NCI-H460 (cell line): ENCODE results near the gene MIS12. TPM values are rescaled to one million over a fixed set of nuclear protein-coding genes. Genes with fewer than 3 reads are reported as not detected.

Experiments used
- DNase-seq: peaks from one replicate; pipeline ENCODE4 v3.0.0-alpha.2; 2016; ENCODE audit warnings: low read depth; ENCODE audit errors: extremely low read depth
- total RNA-seq: library from RNA; depleted of rRNA; stranded (reverse); fragments of >200 nt; shearing (Covaris generic); gene quantifications from 2 replicates; pipeline ENCODE4 v1.2.3, GENCODE V29; 2014

Gene MIS12
- total RNA-seq, 1 experiment from 2014 or later: 33.4 TPM

DNA sequence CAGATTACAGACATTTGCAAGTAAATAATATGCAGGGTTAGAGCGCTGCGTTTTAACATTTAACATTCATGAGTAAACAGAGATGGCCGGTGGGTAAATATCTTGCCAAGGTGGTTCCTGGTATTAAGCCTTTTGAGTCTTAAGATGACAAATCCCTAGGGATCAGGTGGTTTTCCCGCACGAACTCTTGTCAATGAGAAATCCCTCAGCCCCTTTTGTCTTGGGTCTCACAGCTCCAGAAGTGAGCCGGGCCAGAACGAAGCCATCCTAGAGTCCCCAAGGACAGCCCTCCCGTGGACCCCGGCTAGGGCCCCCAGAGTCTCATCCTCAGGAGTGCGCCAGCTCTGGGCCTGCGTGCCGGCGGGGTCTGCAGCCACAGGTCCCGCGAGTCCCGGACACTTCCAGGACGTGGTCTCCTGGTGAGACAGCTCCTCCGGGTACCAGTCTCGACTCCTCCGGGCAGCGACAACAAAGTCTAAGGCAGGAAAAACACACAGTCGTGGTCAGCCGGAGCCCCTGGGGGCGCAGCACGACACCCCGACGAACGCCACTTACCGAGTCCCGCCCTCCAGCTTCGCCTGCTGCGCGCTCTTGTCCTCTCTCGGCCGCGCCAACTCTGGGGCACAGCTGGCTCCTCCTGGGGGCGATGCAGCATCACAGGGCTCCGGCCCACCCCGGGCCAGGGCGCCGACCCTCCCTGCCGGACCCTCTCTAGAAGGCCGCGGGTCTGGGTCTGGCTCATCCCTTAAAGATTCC, 13.3 kb downstream of the MIS12 start:
- DNase-seq: no peak

DNA sequence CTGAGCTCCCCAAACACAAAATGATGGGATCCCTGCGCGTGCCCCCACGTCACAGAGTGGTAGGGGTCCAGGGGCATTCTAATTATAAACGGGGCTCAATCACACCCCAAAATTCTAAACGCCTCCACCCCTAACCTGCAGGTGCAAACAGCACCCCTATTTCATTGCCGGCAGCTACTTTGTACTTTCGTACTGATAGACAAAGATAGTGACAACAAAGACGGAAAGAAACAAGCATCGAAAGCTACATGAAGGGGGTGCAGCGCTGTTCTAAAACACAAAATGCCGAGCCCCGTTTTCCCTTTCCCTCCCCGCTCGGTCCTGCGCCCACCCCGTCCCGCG, 13.9 kb downstream of the MIS12 start:
- DNase-seq: no peak

DNA sequence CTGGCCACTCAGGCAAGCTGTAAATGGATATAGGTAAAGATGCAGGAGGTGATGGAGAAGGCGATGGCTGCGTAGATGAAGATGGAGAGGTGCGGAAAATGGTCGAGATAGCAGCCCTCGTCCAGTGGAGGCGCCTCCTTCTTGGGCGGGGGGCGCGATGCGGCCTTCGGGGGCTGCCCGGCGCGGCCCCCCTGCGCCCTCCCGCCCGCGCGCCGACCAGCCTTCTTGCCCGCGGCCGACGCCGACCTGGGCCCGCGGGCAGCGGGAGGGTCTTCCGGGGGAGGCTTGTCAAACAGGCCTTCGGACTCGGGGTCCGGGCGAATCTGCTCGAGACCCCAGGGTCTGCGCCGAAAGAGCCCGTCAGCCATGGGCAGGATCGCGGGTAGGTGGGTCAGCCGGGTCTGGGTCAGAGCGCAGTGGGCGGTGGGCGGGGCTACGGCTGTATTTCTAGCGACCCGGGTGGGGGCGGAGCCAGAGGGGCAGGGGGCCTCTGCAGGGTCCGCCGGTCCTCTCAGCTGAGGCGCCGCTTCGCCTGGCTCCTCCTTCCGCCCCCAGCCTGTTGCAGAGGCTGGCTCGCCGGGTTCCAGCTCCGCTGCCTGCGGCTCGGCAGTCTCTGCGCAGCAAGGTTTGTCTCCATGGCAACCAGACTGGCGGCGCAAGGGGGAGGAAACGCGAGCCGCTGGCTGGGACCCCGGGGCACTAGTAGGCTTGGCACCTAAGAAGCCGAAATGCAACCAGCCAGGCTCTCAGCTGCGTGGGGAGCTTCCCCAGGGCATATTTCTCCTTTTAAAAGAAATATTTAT, 14.4 kb downstream of the MIS12 start:
- peak; percentile 25 for DNase-seq

DNA sequence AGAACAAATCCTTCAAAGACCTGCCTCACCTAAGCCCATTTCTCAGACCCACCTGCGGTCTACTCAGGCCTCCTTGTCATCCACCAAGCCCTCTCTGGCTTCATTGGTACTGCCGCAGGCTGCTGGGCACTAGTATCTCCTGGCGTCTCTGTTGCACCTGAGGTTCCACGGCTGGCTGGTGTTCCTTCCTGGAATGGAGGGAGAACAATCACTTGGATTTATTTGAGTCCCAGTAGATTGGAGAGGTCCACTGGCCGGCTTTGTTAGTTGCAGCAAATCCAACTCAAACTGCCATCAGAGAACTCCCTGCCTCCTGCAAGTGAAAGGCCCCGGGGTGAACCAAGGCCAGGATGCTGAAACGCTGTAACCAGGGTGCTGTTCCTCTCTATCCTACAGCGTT, 15.3 kb downstream of the MIS12 start:
- no peak for DNase-seq

DNA sequence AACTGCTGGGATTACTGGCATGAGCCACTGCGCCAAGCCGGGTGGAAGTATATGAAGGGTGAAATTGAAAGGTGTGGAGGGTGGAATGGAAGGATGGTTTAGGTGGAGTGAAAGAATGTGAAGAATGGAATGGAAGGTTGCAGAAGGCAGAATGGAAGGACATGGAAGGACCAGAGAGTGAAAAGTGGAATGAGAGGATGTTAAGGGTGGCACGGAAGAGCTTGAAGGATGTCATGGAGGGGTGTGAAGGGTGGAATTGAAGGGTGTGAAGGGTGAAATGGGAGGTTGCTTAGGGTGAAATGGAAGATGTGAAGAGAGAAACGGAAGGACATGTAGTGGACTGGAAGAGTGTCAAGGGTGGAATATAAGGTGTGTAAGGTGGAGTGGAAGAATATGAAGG, 16.2 kb downstream of the MIS12 start:
- DNase-seq: no peak

DNA sequence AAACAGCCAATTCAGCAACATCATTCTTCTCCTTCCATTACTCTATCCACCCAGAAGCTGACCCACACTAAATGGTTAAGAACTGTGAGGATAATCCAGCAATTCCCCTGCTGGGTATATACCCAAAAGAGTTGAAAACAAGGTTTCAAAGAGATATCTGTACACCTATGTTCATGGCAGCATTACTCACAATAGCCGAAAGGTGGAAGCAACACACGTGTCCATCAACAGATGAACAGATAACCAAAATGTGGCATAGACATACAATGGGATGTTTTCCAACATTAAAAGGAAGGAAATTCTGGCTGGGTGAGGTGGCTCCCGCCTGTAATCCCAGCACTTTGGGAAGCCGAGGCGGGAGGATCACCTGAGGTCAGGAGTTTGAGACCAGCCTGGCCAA, 19.9 kb downstream of the MIS12 start:
- DNase-seq: no peak

DNA sequence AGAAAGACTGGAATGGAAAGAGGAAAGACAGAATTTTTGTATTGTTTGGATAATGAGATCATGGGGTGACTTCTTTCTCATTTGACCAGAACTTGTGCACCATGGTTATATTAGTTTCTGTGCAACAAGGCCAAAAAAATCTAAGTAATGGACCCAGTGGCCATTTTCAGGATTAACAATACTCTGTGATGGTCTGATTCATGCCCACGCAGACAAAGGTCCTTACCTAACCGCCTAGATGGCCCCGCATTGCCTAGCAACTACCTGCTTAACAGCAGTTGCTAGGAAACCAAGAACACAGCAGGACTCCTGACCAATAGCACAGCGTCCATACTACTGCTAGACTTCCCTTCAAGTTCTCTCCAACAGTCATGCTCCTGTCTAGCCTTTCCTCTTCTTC, 22.4 kb downstream of the MIS12 start:
- DNase-seq: no peak

DNA sequence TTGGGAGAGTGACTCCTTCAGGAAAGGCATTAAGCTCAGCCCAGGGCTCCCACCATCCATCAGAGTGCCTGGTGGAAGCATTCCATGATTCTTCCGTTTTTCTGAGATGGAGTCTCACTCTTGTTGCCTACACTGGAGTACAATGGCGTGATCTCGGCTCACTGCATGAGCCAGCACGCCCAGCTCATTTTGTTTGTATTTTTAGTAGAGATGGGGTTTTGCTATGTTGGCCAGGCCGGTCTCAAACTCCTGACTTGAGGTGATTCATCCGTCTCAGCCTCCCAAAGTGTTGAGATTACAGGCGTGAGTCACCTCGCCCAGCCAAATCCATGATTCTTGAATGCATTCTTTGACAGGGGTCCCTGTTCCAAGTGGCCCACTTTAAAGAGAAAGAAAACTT, 23.1 kb downstream of the MIS12 start:
- DNase-seq: no peak

DNA sequence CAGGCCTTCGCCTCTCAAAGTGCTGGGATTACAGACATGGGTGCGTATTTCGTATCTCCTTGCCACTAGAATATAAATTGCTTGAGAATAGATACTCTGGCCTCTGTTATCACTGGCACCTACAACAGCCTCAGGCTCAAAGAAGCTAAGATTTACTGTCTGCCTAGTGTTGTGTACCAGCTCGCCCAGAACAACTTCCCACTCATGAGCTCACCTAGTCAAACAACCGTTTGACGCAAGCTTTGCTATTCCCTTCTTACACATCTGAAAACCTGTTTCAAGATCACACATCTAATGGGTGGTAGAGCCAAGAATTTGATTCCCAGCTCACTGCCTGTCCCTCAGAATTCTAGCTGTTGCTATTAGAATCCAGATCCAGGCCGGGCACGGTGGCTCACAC, 24.4 kb downstream of the MIS12 start:
- DNase-seq: no peak

DNA sequence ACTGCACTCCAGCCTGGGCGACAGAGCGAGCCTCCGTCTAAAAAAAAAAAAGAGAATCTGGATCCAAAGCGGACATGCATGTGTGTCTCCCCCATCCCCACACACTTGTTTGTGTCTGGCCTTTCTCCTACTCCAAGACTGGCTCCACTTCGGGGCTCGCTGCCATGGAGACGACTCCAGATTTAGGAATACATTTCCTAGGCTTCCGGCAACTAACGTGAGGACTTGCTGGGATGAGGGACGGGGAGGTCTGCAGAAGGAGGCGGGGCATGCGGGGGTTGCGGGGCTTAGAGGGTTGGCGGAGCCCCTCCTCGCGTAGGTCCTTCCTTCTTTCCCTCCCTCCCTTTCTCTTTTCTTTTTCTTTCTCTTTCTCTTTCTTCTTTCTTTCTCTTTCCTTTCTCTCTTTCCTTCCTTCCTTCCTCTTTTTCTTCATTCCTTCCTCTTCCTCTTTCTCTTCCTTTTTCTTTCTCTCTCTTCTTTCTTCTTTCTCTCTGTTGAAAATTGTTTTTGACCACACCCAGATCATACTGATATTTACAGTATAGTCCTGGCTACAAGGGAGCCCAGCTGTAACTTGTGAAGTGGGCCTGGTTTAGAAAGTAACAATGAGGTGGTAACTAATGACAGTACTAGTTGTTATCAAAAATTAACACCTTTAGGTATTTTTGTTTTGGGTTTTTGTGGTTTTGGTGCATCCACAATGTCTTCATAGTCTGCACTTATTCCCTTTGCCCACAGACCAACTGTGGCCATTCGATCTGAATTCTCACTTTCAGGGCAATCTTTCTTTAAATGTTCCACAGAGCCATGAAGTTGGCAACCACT, 25.2 kb downstream of the MIS12 start:
- no peak for DNase-seq

DNA sequence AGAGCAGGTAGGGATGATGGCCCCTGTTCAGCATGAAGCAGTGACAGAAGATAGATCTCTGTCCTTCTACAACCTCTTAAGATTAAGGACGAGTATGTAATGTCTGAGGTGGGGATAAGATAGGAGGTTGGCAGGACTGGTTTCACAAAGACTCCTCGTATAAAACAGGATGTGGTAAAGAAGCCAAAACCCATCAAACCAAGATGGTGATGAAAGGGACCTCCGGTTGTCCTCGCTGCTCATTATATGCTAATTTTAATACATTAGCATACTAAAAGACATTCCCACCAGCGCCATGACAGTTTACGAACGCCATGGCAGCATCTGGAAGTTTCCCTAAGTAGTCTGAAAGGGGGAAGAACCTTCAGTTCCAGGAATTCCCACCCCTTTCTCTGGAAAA, 27.3 kb downstream of the MIS12 start:
- DNase-seq: no peak

DNA sequence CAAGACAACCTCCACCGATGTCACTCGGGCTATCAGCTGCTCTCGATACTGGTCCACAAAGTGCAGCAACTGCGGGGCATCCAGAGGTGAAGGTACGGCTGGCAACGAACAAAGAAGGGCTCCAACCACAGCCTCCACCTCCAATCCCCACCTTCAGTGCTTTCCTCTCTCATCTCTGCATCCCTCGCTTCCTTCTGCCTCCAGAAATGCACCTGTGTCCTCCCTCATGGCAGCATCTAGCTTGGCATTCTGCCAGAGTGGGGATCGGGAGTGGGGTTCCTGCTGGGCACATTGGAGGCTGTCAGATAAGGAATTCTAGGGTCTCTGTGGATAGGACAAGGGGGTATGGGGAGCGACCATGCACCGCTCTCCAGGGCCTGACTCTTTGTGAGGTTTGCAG, 28.6 kb downstream of the MIS12 start:
- DNase-seq: no peak

DNA sequence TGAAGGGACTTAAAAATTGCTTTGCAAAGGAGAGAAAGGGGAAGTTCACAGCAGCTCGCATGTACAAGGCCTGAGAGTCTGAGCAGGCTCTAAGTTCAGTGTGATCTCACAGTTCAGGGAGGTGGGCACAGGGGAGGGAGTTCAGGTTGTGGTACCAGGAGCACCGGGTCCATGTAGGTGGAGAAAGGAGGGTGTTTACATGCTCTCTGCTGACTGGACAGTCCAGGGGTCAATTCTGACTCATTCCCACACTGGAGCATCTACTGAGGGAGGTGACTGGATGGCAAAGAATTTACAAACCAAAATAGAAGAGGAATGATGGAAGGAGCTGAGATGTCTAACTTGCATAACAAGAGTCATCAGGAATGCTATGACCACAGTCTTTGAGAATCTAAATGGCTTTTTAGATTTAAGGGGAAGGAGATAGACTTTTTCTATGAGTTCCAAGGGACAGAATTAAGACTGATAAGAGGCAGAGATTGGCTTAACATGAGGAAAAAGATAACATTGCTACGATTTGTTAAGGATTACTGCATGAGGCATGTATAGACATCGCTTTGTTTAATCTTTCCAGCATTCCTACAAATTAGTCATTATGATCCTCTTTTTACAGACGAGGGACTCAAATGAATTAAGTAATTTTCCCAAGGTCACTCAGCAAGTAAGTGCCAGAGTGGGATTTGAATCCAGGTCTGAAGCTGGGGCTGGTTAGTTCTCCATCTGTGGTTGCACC, 29.9 kb downstream of the MIS12 start:
- DNase-seq: peak; percentile 7

DNA sequence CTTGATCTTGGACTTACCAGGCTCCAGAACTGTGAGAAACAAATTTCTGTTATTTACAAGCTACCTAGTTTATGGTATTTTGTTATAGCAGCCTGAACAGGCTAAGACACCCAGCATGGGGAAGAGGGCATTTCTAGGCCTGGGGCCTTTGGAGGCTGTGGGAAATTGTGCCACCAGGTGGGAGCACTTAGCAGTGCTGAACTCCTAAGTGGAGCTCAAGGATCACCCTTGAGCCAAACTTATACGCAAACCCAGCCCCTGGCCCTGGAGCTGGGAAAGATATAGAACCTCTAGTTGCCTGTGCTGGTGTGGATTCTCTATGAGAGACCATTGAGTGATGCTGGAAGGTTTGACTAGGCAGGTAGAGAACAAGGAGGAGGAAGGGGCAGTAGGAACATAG, 36.1 kb downstream of the MIS12 start:
- DNase-seq: no peak

DNA sequence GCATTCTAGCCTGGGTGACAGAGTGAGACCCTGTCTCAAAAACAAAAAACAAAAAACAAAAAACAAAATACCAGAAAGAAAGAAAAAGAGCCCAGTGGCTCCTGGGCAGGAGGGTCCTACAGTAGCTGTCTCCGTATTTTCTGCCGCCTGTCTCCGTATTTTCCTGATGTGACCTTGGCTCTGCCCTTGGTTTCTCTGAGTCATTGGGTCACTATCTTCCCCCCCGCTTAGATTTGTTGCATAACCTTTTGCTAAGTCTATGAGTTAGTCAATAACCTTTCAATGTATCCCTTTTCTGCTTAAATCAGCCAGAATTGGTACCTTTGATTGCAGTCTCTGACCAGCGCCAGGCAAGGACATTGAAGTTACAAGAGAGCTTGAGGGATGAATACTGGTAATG, 36.9 kb downstream of the MIS12 start:
- no peak for DNase-seq

DNA sequence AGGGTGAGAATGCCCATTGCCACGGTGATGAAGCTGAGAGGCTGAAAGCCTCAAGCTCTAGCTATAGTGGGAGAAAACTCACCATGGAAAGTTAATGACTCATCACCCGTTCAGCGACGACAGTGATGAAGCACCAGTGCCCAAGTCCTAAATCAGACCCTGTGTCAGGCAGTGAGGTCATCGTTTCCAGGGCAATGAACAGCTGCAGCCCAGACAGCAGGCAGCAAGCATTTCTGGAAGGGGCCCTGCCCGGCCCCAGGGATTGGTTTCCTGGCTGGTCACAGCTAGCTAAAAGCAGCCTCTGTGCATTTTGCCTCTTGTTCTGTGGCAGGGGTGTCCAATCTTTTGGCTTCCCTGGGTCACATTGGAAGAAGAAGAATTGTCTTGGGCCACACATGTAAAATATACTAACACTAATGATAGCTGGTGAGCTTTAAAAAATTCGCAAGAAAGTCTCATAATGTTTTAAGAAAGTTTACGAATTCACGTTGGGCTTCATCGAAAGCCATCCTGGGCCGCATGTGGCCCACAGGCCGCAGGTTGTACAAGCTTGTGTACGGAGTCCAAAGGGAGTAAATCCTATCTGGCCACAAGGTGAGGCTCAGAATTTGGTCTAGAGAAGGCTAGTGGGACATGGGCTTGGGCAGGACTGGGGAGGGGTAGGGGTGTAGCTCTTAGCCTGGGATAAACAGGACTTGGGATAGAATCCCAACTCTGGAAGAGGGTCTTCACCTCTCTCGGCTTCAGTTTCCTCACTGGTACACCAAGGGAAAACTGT, 40.6 kb downstream of the MIS12 start:
- DNase-seq: no peak

DNA sequence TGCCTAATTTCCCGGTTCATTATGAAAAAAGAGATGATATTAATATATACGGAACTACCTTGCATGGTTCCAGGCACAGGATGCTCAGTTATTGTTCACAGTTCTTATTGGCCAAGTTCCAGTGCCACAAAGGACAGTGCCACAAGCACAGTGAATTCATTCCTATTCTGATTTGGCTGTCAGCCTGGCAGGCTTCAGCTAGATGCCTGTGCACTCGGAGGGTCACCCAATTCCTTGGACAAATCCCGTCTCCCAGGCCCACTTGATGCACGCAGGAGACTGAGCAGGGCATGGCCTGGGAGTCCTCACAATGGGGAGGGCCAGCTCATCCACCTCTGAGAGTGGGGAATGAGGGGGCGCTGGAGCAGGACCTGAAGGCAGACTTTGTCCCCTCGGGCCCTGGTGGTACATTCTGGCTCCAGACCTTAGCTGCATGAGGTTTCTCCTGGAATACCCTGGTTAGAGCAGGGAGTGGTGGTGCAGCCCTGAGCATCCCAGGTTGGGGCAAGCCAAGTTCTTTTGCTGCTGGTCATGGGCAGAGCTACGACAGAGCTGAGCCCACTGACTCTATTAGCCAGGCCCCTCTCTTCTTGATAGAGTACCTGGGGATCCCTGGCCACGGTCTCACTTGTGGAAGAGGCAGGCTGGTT, 41.4 kb downstream of the MIS12 start:
- no peak for DNase-seq

DNA sequence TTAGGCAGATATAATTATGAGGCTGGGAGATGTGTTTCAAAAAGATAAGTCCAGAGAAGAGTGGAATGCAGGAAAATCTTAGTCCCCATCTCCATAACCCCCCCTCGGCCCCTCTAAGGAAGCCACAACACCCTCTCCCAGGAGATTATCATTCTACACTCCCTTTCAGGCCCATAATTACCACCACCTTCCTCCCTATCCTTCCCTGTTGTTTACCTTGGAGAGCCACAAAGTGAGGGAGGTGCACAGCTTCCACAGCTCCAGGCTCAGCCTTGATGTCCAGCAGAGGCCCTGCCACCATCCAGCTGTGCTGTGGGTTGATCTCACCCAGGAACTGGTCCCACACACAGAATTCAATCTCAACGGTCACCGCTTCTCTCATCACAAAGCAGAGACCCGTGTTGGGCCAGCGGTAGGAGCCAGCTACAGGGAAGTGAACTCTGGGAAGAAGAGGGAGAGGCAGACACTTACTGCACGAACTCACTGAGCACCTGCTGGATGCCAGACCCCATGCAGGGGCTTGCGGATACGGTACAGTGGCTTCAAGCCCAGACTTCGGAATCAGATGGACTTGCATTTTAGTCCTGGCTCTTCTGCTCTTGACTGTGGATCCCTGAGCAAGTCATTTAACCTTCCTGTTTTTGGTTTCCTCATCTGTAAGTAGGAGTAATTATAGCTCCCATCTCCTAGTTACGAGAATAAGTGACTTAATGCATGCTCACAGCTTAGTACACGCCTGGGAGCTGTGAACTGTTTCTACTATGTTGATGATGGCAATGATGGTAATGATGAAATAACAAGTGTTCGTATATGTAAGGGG, 44.1 kb downstream of the MIS12 start:
- DNase-seq: no peak

DNA sequence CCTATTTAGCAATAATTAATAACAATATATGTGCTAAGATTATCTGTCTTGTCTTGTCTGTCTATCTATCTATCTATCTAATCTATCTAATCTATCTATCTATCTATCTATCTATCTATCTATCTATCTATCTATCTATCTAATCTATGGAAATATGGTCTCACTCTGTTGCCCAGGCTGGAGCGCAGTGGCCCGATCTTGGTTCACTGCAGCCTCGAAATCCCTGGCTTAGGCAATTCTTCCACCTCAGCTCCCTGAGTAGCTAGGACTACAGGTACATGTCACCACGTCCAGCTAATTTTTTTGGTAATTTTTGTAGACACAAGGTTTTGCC, 44.7 kb downstream of the MIS12 start:
- DNase-seq: no peak
